GM21576 (cell line): ENCODE data around the gene THAP4.

Experiments used
- ATAC-seq: cut with Tn5 transposase; IDR thresholded peaks from one replicate; pipeline ENCODE4 v1.9.1; 2021; ENCODE audit warnings: mild to moderate bottlenecking, moderate library complexity; ENCODE audit not compliant: unreplicated experiment

Gene THAP4

DNA sequence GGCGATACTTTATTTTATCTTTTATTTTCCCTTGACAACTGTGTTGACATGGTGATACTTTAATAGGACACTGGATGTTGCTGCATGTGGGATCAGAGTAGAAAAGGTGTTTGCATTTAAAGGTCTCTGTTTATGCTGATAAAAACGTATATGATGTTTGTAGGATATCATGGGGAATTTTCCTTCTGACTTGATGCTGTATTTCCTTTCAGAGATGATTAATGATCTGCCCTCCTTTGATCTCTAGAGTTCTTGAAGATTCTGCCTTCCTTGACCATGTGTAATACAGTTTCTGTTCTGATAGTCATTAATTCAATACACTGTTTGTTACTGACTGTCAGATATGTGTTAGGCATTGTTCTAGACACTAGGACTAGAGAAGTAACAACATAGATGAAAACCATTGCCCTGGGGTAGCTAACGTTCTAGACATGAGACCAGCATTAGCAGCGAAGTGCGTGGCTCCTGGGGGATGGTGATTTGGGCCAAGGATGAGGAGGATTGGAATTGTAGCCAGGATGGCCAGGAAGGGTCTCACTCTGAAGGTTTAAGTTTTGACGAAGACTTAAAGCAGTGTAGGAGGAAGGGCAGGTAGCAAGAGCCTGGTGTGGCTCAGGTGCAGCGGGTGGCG lies 3.3 kb upstream of the THAP4 start:
- no peak for ATAC-seq

DNA sequence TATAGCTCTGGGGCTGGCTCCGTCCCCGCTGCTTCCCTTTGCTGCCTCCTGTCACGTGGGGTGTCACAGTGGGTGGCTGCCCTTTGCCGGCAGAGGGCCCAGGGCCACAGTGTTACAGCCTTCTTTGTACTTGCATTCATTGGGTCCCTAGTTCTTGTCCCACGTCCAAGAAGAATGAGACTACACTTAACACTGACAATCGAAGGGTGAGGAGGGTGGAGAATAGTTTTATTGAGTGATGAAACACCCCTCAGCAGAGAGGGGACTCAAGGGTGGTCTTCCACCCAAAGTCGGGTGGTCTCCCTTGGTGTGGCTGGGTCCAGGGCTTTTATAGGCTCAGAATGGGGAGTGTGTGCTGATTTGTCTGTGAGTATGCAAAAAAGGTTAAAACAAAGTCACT lies 2.4 kb upstream of the THAP4 start:
- no peak for ATAC-seq

DNA sequence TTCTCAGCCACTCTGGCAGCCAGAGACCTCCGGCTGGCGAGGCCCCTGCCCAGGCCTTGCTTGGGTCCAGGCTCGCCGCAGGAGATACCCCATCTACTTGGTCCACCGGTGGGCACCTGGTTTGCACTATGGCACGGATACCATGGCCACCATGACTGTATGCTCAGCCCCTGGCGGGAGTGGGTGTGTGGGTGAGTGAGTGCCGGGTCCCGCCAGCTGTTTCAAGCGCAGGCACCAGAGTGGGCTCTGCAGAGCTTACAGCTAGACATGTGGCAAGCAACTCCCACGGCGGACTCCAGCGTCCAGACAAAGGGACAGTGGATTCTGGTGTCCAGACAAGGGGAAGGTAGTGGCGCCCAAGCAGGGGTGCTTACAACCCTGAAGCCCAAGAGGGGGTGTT lies 2.0 kb upstream of the THAP4 start:
- ATAC-seq: no peak

DNA sequence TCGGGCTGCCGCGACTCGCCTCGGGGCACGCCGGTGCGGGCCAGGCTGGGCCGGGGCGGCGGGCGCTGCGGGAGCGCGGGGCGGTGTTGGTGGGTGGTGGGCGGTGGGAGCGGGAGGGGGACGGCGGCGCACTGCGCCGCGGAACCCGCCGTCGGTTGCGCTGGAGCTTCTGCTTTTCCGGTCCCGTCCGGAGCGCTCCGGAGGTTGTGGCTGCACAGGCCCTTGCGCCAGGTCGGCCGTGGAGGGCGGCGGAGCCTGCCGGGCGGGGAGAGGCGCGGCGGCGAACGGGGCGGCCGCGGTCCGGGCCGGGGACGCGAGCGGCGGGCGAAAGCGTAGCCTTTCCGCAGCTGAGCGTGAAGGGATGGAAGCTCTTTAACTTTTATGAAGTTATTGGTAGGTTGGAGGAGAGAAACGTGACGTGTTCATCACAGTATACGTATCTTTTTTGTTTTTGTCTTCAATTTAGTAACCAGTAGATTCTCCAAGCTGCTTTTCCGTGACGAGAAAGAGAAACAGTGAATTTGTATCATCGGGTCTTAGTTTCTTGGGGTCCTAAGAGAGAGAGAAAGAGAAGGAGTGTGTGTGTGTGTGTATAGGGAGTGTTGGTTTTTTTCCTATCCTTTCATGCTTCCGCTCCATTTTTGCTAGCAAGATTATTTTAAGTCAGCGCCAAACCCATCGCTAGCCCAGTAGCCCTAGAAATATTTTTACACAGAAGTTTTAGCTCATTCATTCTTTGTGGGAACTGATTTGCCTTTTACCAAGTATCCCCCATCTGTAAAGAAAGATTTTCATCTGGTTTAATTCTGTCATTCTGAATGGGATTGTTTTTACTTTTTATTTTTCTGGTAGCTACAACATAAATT lies 1.1 kb upstream of the THAP4 start:
- peak; percentile 14 for ATAC-seq

DNA sequence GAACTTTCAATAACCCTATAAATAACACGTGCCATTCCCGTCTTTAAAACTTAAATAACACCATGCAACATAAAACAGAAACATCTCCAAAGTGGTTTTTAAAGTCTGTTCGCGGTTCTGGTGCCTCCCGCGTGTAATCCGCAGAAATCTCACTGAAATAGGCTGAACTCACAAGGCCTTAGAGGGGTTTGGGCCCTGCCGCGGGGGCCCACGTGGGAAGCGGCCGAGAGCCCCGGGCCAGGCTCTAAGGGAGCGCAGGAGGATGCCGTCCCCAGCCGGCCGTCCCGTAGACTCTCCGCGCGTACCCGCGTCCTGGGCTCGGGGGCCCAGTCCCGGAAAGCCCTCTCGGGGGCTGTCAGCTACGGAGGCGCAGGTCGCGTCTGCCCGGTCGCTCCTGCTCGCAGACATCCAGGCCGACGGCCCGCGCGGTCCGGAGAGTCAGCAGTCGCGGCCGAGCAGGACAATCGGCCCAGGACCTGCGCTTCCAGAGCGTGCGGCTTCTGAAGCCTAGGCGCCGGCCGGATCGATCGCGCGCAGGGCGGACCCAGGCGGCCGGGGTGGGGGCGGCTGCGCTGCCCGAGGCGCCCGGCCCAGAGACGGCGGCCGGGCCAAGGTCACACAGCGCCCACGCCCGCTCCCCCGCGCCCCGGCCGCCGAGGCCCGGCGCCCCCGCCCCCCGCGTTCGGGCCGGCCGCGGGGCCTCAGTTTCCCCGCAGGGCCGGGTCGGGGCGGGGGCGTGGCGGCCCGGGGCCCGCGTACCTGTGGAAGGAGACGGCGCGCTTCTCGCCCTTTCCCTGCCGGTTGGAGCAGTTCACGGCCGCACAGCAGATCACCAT lies 558 bp downstream of the THAP4 start:
- ATAC-seq: peak; percentile 23

DNA sequence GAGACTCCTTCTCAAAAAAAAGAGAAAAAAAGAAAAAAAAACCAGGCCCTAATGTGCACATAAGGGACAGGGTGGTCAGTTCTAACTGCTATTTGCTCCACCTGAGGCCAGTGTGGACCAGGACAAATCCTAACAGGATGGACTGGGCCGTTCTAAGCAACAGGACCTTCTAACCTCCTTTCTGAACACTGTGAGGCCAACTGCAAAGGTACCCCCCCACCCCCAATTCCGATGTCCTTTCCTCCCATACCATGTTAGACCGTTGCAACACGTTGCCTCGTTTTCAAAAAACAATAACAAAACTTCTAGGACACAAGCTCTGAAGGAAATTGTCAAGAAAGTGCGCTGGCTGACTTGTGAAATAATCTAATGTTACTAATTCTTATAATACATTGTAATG lies 1.2 kb downstream of the THAP4 start:
- no peak for ATAC-seq

DNA sequence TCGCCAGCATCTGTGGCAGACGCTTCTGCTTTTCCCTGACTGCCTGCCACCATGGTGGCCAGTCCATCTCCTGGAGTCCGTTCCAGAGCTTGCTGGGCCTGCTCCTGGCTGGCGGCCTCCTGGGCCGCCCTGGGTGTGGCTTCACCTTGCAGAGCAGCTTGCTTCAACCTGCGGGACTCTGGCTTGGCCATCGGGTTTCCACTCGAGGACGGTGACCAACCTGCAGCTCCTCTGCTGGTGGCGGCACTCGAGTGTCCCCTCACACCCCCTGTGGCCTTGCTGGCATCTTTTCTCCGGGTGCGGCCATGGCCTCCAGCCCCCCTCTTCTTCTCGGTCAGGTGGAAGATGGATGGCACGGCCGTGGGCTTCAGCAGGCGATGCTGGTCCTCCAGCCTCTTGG lies 3.4 kb downstream of the THAP4 start:
- ATAC-seq: no peak

DNA sequence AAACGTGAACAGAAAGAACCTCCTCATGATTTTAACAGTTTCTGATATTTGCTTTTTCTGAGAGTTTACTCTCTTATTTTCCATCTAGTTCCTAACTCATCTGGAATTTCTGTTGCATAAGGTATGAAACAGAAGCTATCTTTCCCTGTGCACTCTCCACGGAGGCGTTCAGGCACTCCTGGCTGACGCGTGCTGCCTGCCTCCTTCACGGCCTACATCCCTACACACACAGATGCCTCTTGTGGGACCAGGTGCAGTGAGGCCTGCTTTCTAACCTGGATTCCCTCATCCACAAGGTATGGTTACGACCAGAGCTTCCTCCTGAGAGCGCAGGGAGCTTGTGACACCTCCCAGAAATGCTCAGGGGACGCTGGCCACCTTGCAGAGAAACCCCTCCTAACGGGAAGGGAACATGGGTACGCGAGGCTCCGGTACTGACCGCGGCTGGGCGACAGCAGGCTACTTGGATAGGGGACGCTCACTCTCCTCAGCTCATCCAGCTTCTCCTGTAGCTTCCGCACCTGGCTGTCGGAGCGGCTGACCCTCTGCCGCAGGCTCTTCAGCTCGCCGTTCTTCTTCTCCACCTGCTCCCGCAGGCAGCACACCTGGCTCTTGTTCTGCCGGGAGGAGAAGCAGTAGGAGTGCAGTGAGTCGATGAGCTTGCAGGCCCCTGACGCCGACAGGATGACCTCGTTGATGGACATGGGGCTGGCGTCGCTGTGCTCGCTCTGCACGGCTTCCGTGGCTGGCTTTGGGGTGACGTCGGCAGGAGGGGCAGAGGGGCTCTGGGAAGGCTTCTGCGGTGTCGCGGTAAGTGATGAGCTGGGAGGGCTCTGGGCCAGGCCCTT lies 4.3 kb downstream of the THAP4 start:
- ATAC-seq: no peak

DNA sequence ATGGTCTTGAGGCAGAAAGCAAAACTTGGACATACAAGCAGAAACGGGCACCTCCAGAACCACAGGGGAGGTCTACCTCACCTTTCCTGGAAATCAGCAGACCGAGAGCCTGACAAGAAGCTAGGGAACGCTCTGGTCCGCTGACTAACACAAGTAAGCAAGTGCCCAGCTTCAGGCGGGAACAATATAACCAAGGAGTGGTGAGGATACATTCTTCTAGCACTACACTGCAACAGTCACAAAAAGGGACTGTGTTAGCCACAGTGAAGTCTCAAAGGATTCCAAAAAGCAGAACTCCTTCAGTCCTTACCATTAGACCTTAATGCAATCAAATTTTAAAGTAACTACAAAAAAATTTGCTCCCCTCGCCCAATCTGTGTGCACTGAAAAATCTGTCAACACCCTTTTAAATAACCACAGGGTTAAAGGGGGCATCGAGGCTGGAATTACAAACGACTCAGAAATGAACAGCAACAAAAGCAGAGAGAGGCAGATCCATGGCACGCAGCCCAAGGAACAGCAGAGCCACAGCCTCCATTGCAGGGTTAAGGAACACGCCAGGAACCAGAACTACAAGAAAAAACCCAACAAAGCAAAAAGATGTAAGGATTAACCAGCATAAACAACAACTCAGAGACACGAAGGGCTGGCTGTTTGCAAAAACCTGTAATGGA lies 7.1 kb downstream of the THAP4 start:
- ATAC-seq: no peak

DNA sequence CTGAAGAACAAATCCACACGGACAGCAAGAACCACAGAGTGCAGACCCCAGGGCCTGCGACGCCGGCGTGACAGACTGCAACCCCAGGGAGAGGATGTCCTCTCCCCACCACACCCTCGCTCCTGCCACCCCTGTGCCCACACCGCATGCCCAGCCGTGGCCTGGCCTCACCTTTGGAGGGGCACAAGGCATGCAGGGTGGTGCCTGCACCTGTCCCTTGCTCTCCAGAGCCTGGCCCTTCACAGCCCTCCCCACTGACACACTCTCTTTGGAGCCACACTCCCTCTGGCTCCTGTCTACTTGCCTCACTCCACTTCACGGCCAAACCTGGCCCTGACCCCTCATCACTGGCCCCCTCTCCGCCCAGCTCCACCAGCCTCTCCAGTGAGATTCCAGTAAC lies 9.3 kb downstream of the THAP4 start:
- ATAC-seq: no peak

DNA sequence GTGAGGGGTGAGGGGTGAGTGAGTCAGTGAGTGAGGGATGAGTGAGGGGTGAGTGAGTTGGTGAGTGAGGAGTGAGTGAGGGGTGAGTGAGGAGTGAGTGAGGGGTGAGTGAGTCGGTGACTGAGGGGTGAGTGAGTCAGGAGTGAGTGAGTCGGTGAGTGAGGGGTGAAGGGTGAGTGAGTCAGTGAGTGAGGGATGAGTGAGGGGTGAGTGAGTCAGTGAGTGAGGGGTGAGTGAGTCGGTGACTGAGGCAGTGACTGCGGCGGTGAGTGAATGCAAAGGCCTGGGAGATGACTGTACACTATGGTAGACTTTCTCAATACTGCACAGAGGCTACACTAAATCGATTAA lies 16.6 kb downstream of the THAP4 start:
- no peak for ATAC-seq

DNA sequence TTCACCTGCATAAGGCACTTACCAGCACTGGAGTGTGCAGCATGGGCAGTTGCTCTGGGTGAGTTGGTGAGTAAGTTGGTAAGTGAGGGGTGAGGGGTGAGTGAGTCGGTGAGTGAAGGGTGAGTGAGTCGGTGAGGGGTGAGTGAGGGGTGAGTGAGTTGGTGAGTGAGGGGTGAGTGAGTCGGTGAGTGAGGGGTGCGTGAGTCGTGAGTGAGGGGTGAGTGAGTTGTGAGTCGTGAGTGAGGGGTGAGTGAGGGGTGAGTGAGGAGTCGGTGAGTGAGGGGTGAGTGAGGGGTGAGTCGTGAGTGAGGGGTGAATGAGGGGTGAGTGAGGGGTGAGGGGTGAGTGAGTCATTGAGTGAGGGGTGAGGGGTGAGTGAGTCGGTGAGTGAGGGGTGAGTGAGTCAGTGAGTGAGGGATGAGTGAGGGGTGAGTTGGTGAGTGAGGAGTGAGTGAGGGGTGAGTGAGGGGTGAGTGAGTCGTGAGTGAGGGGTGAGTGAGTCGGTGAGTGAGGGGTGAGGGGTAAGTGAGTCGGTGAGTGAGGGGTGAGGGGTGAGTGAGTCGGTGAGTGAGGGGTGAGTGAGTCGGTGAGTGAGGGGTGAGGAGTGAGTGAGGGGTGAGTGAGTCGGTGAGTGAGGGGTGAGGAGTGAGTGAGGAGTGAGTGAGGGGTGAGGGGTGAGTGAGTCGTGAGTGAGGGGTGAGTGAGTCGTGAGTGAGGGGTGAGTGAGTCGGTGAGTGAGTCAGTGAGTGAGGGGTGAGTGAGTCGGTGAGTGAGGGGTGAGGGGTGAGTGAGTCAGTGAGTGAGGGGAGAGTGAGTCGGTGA lies 17.1 kb downstream of the THAP4 start:
- no peak for ATAC-seq

DNA sequence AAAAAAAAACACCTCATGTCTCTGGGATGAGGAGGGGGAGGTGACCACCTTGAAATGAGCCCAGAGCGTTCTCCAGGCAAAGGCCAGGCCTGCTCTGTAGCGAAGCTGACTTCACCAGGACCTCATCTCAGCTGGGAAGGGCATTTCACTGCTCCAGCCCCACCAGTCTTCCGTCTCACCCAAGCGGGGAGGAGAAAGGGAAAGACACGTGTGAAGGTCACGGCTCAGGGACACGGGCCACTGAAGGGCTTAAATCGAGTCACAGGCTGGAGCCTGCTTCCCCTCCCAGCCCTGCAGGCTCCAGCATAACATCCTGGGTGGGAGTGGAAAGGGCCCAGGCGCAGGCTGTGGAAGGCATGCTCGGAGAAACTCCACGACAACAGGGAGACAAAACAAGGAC lies 18.1 kb downstream of the THAP4 start:
- ATAC-seq: no peak

DNA sequence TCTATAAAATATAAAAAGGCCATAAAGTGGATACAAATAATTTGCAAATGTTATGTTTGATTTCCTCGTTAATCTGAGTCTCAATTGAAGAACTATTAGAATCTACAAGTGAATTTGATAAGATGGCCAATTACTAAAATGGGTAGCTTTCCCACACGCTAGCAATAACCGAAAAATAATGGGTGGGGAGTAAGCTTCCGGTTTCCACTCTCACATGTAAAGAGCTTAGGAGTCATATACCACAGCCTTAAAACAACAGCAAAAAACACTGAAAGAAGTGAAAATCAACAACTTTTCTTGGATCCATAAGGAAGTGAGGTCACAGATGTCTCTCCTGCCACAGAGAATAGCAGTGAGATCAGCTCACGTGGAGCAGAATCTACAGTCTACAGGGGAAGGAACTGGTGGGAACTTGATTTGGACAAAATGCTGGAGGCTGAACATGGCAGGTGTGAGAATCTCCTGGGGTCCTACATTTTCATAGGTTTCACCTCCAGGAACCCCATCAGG lies 18.6 kb downstream of the THAP4 start:
- no peak for ATAC-seq

DNA sequence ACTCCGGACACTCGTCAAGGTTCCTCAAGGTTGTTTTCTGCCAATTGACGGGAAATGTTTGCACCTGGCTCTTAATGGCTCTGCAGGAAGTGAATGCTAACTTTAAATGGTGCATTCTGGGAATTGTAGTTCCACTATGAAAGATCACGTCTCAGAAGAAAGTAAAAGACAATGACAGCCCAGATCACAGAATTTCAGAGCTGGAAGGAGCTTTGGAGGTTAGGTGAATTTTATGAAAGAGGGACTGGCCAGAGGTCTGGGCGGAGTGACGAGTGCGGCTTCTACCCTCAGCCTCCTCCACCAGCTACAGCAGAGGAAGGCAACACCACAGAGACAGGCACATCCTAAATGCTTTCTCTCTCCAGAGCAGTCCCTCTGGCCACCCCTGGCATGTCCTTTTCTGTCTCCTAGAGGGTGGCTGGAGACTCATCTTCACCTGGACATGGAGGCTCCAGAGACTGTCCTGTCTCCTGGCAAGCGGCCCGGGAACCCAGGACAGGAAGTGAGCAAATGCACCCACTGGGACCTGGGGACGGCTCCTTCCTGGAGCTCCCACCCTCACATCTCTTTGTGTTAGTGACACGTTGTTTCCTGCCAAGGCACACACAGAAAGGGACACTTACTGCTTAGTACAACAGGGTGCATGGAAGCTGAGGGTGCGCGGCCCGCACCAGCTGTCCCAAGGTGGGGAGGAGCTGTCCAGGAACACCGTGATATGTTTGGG lies 19.4 kb downstream of the THAP4 start:
- peak; percentile 49 for ATAC-seq

DNA sequence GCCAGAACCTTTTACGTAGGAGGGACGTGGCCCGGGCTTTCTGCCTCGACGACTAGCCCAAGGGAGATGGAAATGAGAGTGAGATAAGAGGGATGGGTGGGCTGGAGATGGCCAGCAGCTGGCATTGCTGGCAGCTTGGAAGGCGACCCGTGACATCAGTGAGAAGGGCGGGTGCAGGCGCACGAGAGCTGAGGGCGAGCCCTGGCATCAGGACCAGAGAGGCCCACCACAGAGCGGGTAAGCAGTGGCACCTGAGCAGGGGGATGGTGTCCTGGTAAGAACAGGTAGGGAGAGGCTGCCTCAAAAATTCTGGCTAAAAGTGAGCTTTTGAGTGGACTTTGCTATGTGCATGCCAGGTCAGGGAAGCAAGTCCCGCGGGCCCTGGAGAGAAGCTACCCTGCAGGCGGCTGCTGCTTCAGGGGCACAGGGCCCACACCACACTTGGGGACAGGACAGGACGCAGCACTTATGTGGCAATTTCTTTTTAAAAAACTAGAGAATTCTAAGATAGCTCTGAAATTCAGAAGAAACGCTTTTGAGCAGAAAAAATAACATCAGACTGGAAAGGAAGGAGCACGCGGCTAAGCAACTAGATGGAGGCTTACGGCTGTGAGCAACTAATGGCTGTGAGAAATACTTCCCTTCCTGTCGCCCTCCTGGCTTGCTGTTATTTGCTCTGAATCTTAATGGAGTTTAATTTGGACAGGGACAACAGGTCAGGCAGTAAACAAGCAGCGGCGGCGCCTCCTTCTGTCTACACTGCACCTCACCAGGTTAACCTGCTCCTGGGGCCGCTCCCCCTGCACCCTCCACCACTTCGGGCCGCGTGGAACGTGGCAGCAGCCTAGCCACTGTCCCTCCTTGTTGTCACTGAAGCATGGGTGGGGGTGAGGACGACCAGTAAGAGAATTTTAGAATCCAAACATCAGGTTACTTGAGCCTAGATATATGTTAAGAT lies 20.5 kb downstream of the THAP4 start:
- ATAC-seq: no peak

DNA sequence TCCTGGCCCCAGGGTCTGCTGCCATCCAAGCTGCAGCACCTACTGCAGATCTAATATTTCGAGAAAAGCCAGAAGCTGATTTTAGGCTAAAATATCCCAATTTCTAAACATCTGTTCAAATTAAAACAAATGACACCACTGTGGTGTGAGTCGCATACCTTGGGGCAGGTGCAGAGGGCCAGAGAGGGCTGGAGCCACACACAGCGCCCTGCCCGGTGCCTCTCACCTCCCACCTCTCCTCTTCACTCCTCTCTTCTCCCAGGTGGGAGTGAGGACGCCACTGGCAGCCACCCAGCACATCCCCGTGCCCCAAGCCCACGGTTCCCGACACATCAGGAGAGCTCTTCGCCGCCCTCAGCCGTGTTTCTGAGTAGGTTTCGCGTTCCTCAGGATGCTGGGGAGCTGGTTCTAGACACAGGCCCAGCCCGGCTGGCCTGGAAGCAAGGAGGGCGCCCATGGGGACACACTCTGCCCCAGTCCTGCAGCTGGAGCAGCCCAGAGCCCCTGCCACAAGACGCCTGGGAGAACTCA lies 21.4 kb downstream of the THAP4 start:
- ATAC-seq: no peak
